Endodermal cell (in vitro differentiated cells): ENCODE data around the gene TRIM66. TPM values are rescaled to one million over a fixed set of nuclear protein-coding genes. Genes with fewer than 3 reads are reported as not detected.

Experiments
- DNase-seq: peaks from one replicate; pipeline ENCODE4 v3.0.0-alpha.2; 2017
- H3K27ac ChIP-seq: 2 replicates; pipeline ENCODE4 v1.5.1; 2013; ENCODE audit warnings: mild to moderate bottlenecking, low read depth, low read length, moderate library complexity
- H3K27me3 ChIP-seq: 2 replicates; pipeline ENCODE4 v1.6.1; 2013; ENCODE audit warnings: mild to moderate bottlenecking, low read length, moderate library complexity; ENCODE audit not compliant: insufficient read depth, control insufficient read depth, poor library complexity, severe bottlenecking
- H3K36me3 ChIP-seq: 2 replicates; pipeline ENCODE4 v1.7.0; 2013; ENCODE audit warnings: mild to moderate bottlenecking, low read length, moderate library complexity; ENCODE audit not compliant: control insufficient read depth, insufficient read depth
- H3K4me1 ChIP-seq: one replicate; pipeline ENCODE4 v1.7.0; 2013; ENCODE audit warnings: low read length; ENCODE audit not compliant: control insufficient read depth, insufficient read depth
- H3K4me3 ChIP-seq: 2 replicates; pipeline ENCODE4 v1.5.1; 2013; ENCODE audit warnings: mild to moderate bottlenecking, low read length, moderate library complexity
- H3K9ac ChIP-seq: 2 replicates; pipeline ENCODE4 v1.6.1; 2013; ENCODE audit warnings: mild to moderate bottlenecking, low read length, moderate library complexity; ENCODE audit not compliant: poor library complexity, severe bottlenecking; ENCODE audit errors: extremely low read depth
- H3K9me3 ChIP-seq: 2 replicates; pipeline ENCODE4 v1.6.1; 2013; ENCODE audit warnings: mild to moderate bottlenecking, low read length, moderate library complexity; ENCODE audit not compliant: control insufficient read depth
- H3K27ac Mint-ChIP-seq: 2 replicates; pipeline ENCODE4 v1.8.0; 2020; ENCODE audit warnings: mixed read lengths
- H3K27me3 Mint-ChIP-seq: 2 replicates; pipeline ENCODE4 v1.8.0; 2021; ENCODE audit warnings: mild to moderate bottlenecking, mixed read lengths; ENCODE audit not compliant: insufficient read depth
- H3K36me3 Mint-ChIP-seq: 2 replicates; pipeline ENCODE4 v1.8.0; 2020; ENCODE audit warnings: low read depth, mixed read lengths
- H3K4me1 Mint-ChIP-seq: 2 replicates; pipeline ENCODE4 v1.8.0; 2020; ENCODE audit warnings: mixed read lengths
- H3K4me3 Mint-ChIP-seq: 2 replicates; pipeline ENCODE4 v1.8.0; 2020; ENCODE audit warnings: mild to moderate bottlenecking, moderate library complexity, mixed read lengths
- H3K9me3 Mint-ChIP-seq: 2 replicates; pipeline ENCODE4 v1.8.0; 2020; ENCODE audit warnings: mild to moderate bottlenecking, mixed read lengths
- WGBS, 2 experiments: methylation state at CpG; one replicate each; pipeline versions ENCODE4 v1.1.5 to v1.1.7; 2013; ENCODE audit warnings: missing lambda C conversion rate in 2 of 2, mixed read lengths in 1 of 2; ENCODE audit not compliant: insufficient coverage in 1 of 2, insufficient read length in 1 of 2; 5-methylcytosine and 5-hydroxymethylcytosine counted together
- total RNA-seq, 2 donors: library from RNA; stranded (reverse); fragmentation: NEBNext Ultra II Directional in 1 of 2; extraction: Animal tissue kit (Norgen Biotek cat#: 25700) in 1 of 2; gene quantifications; 2 replicates in 1 of 2; 3 replicates in 1 of 2; pipeline ENCODE4 v1.2.1, GENCODE V29; 2021
- TF ChIP-seq, protein P1 (sequence below): fragments of 200-600 bp; sonication (generic); conservative IDR thresholded peaks from 2 replicates; pipeline ENCODE4 v1.5.0; 2021; ENCODE audit warnings: antibody characterized with exemption, mild to moderate bottlenecking

The TRIM66 gene
- total RNA-seq, 2 donors from 2014 or later = 4.3 to 4.6 TPM

DNA sequence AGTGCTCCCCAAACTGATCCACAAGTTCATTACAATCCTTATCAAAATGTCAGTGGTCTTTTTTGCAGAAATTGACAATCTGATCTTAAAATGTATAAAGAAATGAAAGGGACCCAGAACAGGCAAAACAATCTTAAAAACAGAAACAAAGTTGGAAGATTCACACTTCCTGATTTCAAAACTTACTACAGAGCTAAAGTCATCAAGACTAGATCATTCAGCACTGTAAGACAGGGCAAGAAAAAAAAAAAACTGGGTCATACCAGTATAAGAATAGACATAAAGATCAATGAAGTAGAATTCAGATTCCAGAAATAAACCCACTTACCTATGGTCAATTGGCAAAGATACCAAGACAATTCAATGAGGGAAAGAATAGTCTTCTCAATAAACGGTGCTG, 84.0 kb downstream of the TRIM66 start:
- H3K27me3 Mint-ChIP-seq = no peaks in the 10 kb centered on the region
- Histone ChIP-seq H3K27ac (no peak overlapping the region), H3K4me3 (no peak overlapping the region), H3K9ac (no peak overlapping the region), H3K36me3 (no peaks in the 10 kb centered on the region), H3K4me1 (peaks cover 16% of the 10 kb centered on the region), H3K27me3 (no peaks in the 10 kb centered on the region), H3K9me3 (no peaks in the 10 kb centered on the region)
- no peaks in the 10 kb centered on the region for H3K36me3 Mint-ChIP-seq
- DNase-seq = no peak
- TF ChIP-seq, protein P1, sequence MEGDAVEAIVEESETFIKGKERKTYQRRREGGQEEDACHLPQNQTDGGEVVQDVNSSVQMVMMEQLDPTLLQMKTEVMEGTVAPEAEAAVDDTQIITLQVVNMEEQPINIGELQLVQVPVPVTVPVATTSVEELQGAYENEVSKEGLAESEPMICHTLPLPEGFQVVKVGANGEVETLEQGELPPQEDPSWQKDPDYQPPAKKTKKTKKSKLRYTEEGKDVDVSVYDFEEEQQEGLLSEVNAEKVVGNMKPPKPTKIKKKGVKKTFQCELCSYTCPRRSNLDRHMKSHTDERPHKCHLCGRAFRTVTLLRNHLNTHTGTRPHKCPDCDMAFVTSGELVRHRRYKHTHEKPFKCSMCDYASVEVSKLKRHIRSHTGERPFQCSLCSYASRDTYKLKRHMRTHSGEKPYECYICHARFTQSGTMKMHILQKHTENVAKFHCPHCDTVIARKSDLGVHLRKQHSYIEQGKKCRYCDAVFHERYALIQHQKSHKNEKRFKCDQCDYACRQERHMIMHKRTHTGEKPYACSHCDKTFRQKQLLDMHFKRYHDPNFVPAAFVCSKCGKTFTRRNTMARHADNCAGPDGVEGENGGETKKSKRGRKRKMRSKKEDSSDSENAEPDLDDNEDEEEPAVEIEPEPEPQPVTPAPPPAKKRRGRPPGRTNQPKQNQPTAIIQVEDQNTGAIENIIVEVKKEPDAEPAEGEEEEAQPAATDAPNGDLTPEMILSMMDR = no peak
- no peak overlapping the region for H3K27ac Mint-ChIP-seq
- no peaks in the 10 kb centered on the region for H3K9me3 Mint-ChIP-seq
- WGBS, 2 experiments = 100% methylated on average over 1 of the region's 1 CpG; no CpG with 5 or more reads in 1 of the 2 experiments
- peaks cover 22% of the 10 kb centered on the region for H3K4me1 Mint-ChIP-seq
- H3K4me3 Mint-ChIP-seq = no peak overlapping the region

DNA sequence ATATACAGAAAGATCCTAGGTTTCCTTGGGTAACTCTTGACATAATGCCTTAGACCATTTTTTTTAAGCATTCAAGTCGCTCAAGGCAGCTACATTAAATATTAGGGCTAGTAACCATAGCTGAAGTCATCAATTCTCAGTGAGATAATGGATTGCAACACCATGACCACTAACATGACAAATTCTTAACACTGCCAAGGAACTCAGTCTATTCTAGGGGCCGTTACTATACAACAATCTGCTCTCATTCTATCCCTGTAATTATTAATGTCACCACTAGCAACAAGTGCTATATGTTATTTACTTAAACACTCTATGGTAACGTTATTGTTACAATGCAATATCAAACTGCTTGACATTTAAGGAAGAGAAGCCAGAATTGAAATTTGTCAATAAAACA, 85.3 kb downstream of the TRIM66 start:
- Mint-ChIP-seq H3K27me3 (no peaks in the 10 kb centered on the region), H3K27ac (no peak overlapping the region), H3K9me3 (no peaks in the 10 kb centered on the region), H3K36me3 (no peaks in the 10 kb centered on the region), H3K4me1 (peaks cover 22% of the 10 kb centered on the region), H3K4me3 (no peak overlapping the region)
- Histone ChIP-seq H3K4me3 (no peak overlapping the region), H3K9ac (no peak overlapping the region), H3K4me1 (peaks cover 16% of the 10 kb centered on the region), H3K9me3 (no peaks in the 10 kb centered on the region), H3K36me3 (no peaks in the 10 kb centered on the region), H3K27me3 (no peaks in the 10 kb centered on the region), H3K27ac (no peak overlapping the region)
- WGBS, 2 experiments = 82 to 98% methylated on average over 2 to 3 of the region's 3 CpGs
- TF ChIP-seq, protein P1 = no peak
- DNase-seq = no peak

DNA sequence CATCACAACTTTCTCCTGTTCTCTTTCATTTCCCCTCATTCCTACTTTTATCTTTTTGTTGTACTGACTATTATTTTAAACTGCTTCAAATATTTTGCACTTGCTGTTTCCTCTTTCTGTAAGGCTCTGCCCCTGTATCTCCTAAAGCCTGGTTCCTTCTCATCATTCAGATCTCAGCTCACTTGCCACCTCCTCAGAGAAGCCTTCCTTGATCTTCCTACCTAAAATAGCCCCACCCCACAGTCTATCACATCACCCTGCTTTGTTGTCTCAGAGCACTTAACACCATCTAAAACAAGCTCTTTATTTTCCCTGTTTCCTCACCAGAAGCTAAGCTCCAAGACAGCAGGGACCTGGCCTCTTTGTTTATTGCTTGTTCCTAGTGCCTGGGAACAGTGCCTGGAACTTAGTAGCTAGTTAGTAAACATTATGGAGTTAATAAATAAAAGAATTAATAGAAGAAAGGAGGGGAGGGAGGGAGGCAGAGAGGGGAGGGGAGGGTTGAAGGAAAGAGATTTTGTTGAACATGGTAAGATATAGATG, 85.9 kb downstream of the TRIM66 start:
- H3K36me3 Mint-ChIP-seq = no peaks in the 10 kb centered on the region
- H3K4me1 Mint-ChIP-seq = peaks cover 23% of the 10 kb centered on the region
- no peak overlapping the region for H3K27ac Mint-ChIP-seq
- Histone ChIP-seq H3K4me3 (no peak overlapping the region), H3K27me3 (no peaks in the 10 kb centered on the region), H3K27ac (no peak overlapping the region), H3K4me1 (peaks cover 16% of the 10 kb centered on the region), H3K9me3 (no peaks in the 10 kb centered on the region), H3K36me3 (no peaks in the 10 kb centered on the region), H3K9ac (no peak overlapping the region)
- H3K9me3 Mint-ChIP-seq = no peaks in the 10 kb centered on the region
- H3K4me3 Mint-ChIP-seq = no peak overlapping the region
- no peaks in the 10 kb centered on the region for H3K27me3 Mint-ChIP-seq
- TF ChIP-seq, protein P1 = no peak
- peak; percentile 59 for DNase-seq
